Measurements from ENCODE around the gene DLX3. TPM values are rescaled to one million over a fixed set of nuclear protein-coding genes. Genes with fewer than 3 reads are reported as not detected.
A peak's percentile ranks its signal among the peaks of the same experiment; 100 is the strongest.

The DLX3 gene
- total and polyA plus RNA-seq, 2 donors (not counting 1 experiment from before 2014, with no cell fraction given) = not detected

- Histone ChIP-seq H3K4me1 (ENCODE audit: control insufficient read depth, extremely low read depth, insufficient read depth, low read length) (peaks cover 34% of the 10 kb centered on the region), H3K27me3 (ENCODE audit: control insufficient read depth, insufficient read depth, low read length) (no peaks in the 10 kb centered on the region), H2AFZ (ENCODE audit: low read length) (no peak overlapping the region), H3K4me2 (ENCODE audit: extremely low read depth, insufficient read depth, low read length) (peak overlapping the region; percentile 66), H3K9ac (ENCODE audit: insufficient read depth, low read length) (no peak overlapping the region), H3K4me3 (replicated peaks in 1 of 4; ENCODE audit: control extremely low read depth in 1 of 4, insufficient read depth in 1 of 4, low read depth in 3 of 4, low read length in 4 of 4) (no peak overlapping the region), H3K36me3 (ENCODE audit: control insufficient read depth, insufficient read depth, low read length) (no peaks in the 10 kb centered on the region), H3K79me2 (ENCODE audit: control insufficient read depth, insufficient read depth, low read length) (no peaks in the 10 kb centered on the region), H3K27ac (ENCODE audit: insufficient read depth, low read length) (no peak overlapping the region), H4K20me1 (ENCODE audit: control insufficient read depth, extremely low read depth, insufficient read depth, low read length) (no peaks in the 10 kb centered on the region), H3K9me3 (ENCODE audit: control insufficient read depth, insufficient read depth, low read depth, low read length) (no peaks in the 10 kb centered on the region)
- no peak for TF ChIP-seq EZH2 (IDR thresholded peaks at IDR 0.05; ENCODE audit: low read length, missing control alignments)
- TF ChIP-seq CTCF (conservative IDR thresholded peaks at IDR 0.05 in 1 of 2, IDR thresholded peaks at IDR 0.05 in 1 of 2; ENCODE audit: low read depth in 1 of 2, low read length in 2 of 2) = no peak
- peak; percentile 81 to 94 for DNase-seq (ENCODE audit: low read depth in 2 of 2)
Observed at GRCh38 chr17:50037321-50038107, 42.5 kb upstream of the DLX3 start.

DNA sequence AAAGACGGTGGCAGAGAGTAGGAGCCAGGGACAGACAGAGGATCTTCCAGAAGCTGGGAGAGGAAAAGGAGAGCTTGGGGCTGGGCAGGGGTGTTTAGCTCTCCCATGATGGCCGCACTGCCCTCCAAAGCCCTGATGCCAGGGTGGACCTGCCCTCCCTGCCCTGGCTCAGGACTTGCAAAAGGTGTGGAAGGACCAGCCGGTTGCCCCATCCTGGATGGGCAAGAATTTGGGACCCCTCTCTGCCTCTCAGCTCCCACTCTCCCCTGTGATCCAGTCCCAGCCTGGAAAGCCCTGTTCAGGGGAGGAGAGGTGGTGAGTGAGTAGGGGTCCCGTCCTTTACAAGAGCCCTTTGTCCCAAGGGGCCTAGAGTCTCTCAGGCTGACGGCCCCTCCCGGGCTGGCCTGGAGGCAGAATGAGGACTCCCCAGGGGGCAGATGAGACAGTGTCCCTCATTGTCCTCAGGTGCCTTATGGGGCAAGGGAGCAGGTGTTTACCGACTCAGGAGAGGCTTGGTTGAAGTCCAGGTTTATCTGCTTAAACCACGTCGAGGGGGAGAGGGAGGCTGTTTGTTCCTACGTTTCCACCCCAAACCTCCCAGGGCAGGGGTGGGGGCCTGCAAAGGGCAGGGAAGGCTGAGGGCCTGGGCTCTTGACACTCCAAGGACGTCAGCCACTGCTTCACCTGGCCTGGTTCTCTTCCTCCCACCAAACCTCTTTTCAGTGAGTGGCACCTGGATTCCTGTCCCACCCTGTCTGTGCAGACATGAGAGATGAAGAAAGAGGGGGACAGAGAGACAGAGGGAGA is 41.6 kb upstream of the DLX3 start:
- Histone ChIP-seq H3K27me3 (ENCODE audit: control insufficient read depth, insufficient read depth, low read length) (no peaks in the 10 kb centered on the region), H3K4me3 (replicated peaks in 1 of 4; ENCODE audit: control extremely low read depth in 1 of 4, insufficient read depth in 1 of 4, low read depth in 3 of 4, low read length in 4 of 4) (no peak overlapping the region), H3K27ac (ENCODE audit: insufficient read depth, low read length) (no peak overlapping the region), H4K20me1 (ENCODE audit: control insufficient read depth, extremely low read depth, insufficient read depth, low read length) (no peaks in the 10 kb centered on the region), H2AFZ (ENCODE audit: low read length) (no peak overlapping the region), H3K4me1 (ENCODE audit: control insufficient read depth, extremely low read depth, insufficient read depth, low read length) (peaks cover 34% of the 10 kb centered on the region), H3K79me2 (ENCODE audit: control insufficient read depth, insufficient read depth, low read length) (no peaks in the 10 kb centered on the region), H3K9ac (ENCODE audit: insufficient read depth, low read length) (no peak overlapping the region), H3K9me3 (ENCODE audit: control insufficient read depth, insufficient read depth, low read depth, low read length) (no peaks in the 10 kb centered on the region), H3K4me2 (ENCODE audit: extremely low read depth, insufficient read depth, low read length) (no peak overlapping the region), H3K36me3 (ENCODE audit: control insufficient read depth, insufficient read depth, low read length) (no peaks in the 10 kb centered on the region)
- TF ChIP-seq CTCF (conservative IDR thresholded peaks at IDR 0.05 in 1 of 2, IDR thresholded peaks at IDR 0.05 in 1 of 2; ENCODE audit: low read depth in 1 of 2, low read length in 2 of 2) = no peak
- no peak for TF ChIP-seq EZH2 (IDR thresholded peaks at IDR 0.05; ENCODE audit: low read length, missing control alignments)
- no peak for DNase-seq (ENCODE audit: low read depth in 2 of 2)

- Histone ChIP-seq H4K20me1 (ENCODE audit: control insufficient read depth, extremely low read depth, insufficient read depth, low read length) (no peaks in the 10 kb centered on the region), H3K4me1 (ENCODE audit: control insufficient read depth, extremely low read depth, insufficient read depth, low read length) (peaks cover 34% of the 10 kb centered on the region), H3K9me3 (ENCODE audit: control insufficient read depth, insufficient read depth, low read depth, low read length) (no peaks in the 10 kb centered on the region), H3K4me2 (ENCODE audit: extremely low read depth, insufficient read depth, low read length) (peak overlapping the region; percentile 27), H2AFZ (ENCODE audit: low read length) (no peak overlapping the region), H3K9ac (ENCODE audit: insufficient read depth, low read length) (no peak overlapping the region), H3K79me2 (ENCODE audit: control insufficient read depth, insufficient read depth, low read length) (no peaks in the 10 kb centered on the region), H3K36me3 (ENCODE audit: control insufficient read depth, insufficient read depth, low read length) (no peaks in the 10 kb centered on the region), H3K27me3 (ENCODE audit: control insufficient read depth, insufficient read depth, low read length) (no peaks in the 10 kb centered on the region), H3K4me3 (replicated peaks in 1 of 4; ENCODE audit: control extremely low read depth in 1 of 4, insufficient read depth in 1 of 4, low read depth in 3 of 4, low read length in 4 of 4) (no peak overlapping the region), H3K27ac (ENCODE audit: insufficient read depth, low read length) (no peak overlapping the region)
- TF ChIP-seq CTCF (conservative IDR thresholded peaks at IDR 0.05 in 1 of 2, IDR thresholded peaks at IDR 0.05 in 1 of 2; ENCODE audit: low read depth in 1 of 2, low read length in 2 of 2) (no peak), EZH2 (IDR thresholded peaks at IDR 0.05; ENCODE audit: low read length, missing control alignments) (no peak)
- no peak for DNase-seq (ENCODE audit: low read depth in 2 of 2)
Observed at GRCh38 chr17:50035945-50036344, 40.9 kb upstream of the DLX3 start.

All from fibroblast of lung (primary cell).